Mesenchymal stem cell (in vitro differentiated cells and primary cell): ENCODE data around the gene SYT7.
A peak's percentile ranks its signal among the peaks of the same experiment; 100 is the strongest.

ENCODE experiments used
- DNase-seq: peaks from one replicate; pipeline ENCODE4 v3.0.0-alpha.2; 2013
- H2AFZ ChIP-seq: one replicate; pipeline ENCODE4 v1.6.1; 2013; ENCODE audit warnings: low read depth, mild to moderate bottlenecking, control low read depth, inconsistent platforms, low read length, moderate library complexity
- H2AK5ac ChIP-seq: 2 replicates; pipeline ENCODE4 v1.6.1; 2013; ENCODE audit warnings: low read length, moderate library complexity, mild to moderate bottlenecking, inconsistent platforms; ENCODE audit not compliant: severe bottlenecking
- H2BK120ac ChIP-seq: one replicate; pipeline ENCODE4 v1.6.1; 2013; ENCODE audit warnings: low read depth, mild to moderate bottlenecking, inconsistent platforms, low read length, moderate library complexity
- H2BK12ac ChIP-seq, 2 experiments: one replicate each; pipeline ENCODE4 v1.6.1; 2013; ENCODE audit warnings: inconsistent platforms in 2 of 2, low read length in 2 of 2, mild to moderate bottlenecking in 2 of 2, moderate library complexity in 2 of 2, control low read depth in 1 of 2
- H2BK15ac ChIP-seq: one replicate; pipeline ENCODE4 v1.6.1; 2013; ENCODE audit warnings: mild to moderate bottlenecking, low read depth, inconsistent platforms; ENCODE audit not compliant: poor library complexity, severe bottlenecking
- H2BK5ac ChIP-seq: 2 replicates; pipeline ENCODE4 v1.6.1; 2013; ENCODE audit warnings: low read depth, mild to moderate bottlenecking, low read length, control low read depth, inconsistent platforms; ENCODE audit not compliant: poor library complexity, severe bottlenecking
- H3K14ac ChIP-seq, 2 experiments: one replicate each; pipeline ENCODE4 v1.6.1; 2013; ENCODE audit warnings: inconsistent platforms in 2 of 2, low read length in 2 of 2, control low read depth in 1 of 2, mild to moderate bottlenecking in 1 of 2, moderate library complexity in 1 of 2
- H3K18ac ChIP-seq, 2 experiments: one replicate each; pipeline ENCODE4 v1.6.1; 2013; ENCODE audit warnings: inconsistent platforms in 2 of 2, low read length in 2 of 2, control low read depth in 1 of 2, low read depth in 1 of 2, mild to moderate bottlenecking in 1 of 2
- H3K23ac ChIP-seq, 2 experiments: one replicate each; pipeline ENCODE4 v1.6.1; 2013; ENCODE audit warnings: inconsistent platforms in 2 of 2, low read length in 2 of 2, mild to moderate bottlenecking in 2 of 2, moderate library complexity in 2 of 2, control low read depth in 1 of 2
- H3K27ac ChIP-seq: 2 replicates; pipeline ENCODE4 v1.5.1; 2013; ENCODE audit warnings: mild to moderate bottlenecking, moderate library complexity, low read length, control low read depth, inconsistent platforms; ENCODE audit not compliant: poor library complexity, severe bottlenecking
- H3K27me3 ChIP-seq, 2 experiments: 2 replicates each; pipeline versions ENCODE4 v1.6.1 to v1.7.0; 2013; ENCODE audit warnings: low read length in 2 of 2, mild to moderate bottlenecking in 2 of 2, moderate library complexity in 2 of 2, control low read depth in 1 of 2, inconsistent platforms in 1 of 2; ENCODE audit not compliant: control insufficient read depth in 1 of 2, insufficient read depth in 1 of 2
- H3K36me3 ChIP-seq, 2 experiments: 2 replicates each; pipeline versions ENCODE4 v1.6.1 to v1.7.0; 2013; ENCODE audit warnings: low read length in 2 of 2, control low read depth in 1 of 2, inconsistent platforms in 1 of 2, low read depth in 1 of 2, mild to moderate bottlenecking in 1 of 2; ENCODE audit not compliant: insufficient read depth in 2 of 2, control insufficient read depth in 1 of 2
- H3K4ac ChIP-seq, 2 experiments: one replicate each; pipeline ENCODE4 v1.6.1; 2013; ENCODE audit warnings: inconsistent platforms in 2 of 2, low read length in 2 of 2, mild to moderate bottlenecking in 2 of 2, moderate library complexity in 2 of 2, control low read depth in 1 of 2, low read depth in 1 of 2
- H3K4me1 ChIP-seq: 2 replicates; pipeline ENCODE4 v1.6.1; 2013; ENCODE audit warnings: low read depth, low read length, control low read depth; ENCODE audit not compliant: control insufficient read depth, insufficient read depth
- H3K4me2 ChIP-seq: 2 replicates; pipeline ENCODE4 v1.6.1; 2013; ENCODE audit warnings: low read length, mild to moderate bottlenecking, inconsistent platforms; ENCODE audit not compliant: poor library complexity, severe bottlenecking
- H3K4me3 ChIP-seq, 2 experiments: 2 replicates each; pipeline versions ENCODE4 v1.5.1 to v1.7.0; 2013; ENCODE audit warnings: low read length in 2 of 2, mild to moderate bottlenecking in 2 of 2, control low read depth in 1 of 2, low read depth in 1 of 2; ENCODE audit not compliant: insufficient read depth in 1 of 2
- H3K79me1 ChIP-seq: replicated peaks from 2 replicates; pipeline ENCODE4 v1.6.1; 2013; ENCODE audit warnings: mild to moderate bottlenecking, control low read depth, low read length, inconsistent platforms; ENCODE audit not compliant: poor library complexity, severe bottlenecking
- H3K9ac ChIP-seq: 2 replicates; pipeline ENCODE4 v1.7.0; 2013; ENCODE audit warnings: mild to moderate bottlenecking, low read length, moderate library complexity
- H3K9me3 ChIP-seq: 2 replicates; pipeline ENCODE4 v1.7.0; 2013; ENCODE audit warnings: mild to moderate bottlenecking, low read length; ENCODE audit not compliant: control insufficient read depth
- H4K8ac ChIP-seq: one replicate; pipeline ENCODE4 v1.6.1; 2013; ENCODE audit warnings: inconsistent platforms, mild to moderate bottlenecking, low read length, moderate library complexity
- H4K91ac ChIP-seq: one replicate; pipeline ENCODE4 v1.6.1; 2013; ENCODE audit warnings: mild to moderate bottlenecking, low read length, inconsistent platforms
- WGBS: methylation state at CpG from one replicate; pipeline ENCODE4 v1.1.7; 2013; ENCODE audit warnings: mixed read lengths; 5-methylcytosine and 5-hydroxymethylcytosine counted together

The SYT7 gene

DNA sequence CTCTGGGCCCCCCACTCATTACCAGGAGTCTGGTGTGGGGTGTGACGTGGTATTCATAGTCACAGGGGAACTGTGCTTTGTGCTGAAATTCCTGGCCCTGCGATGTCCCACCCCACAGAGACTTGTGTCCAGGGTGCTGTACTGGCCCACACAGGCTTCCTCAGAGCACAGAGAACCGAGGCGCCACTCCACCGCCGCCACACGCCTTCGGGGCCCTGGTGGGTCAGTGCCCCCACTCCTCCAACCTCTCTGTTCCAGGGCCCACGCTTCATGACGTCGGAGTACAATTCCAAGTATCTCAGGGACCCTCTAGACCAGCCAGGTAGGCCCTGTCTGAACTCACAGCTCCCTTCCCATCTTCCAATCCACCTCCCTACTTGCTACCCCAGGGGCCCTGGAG lies 95.8 kb downstream of the SYT7 start:
- no peak overlapping the region for H2AFZ ChIP-seq
- no peaks in the 10 kb centered on the region for H3K9me3 ChIP-seq
- H4K91ac ChIP-seq: no peak overlapping the region
- DNase-seq: no peak
- no peaks in the 10 kb centered on the region for H3K79me1 ChIP-seq
- H3K23ac ChIP-seq: no peak overlapping the region
- H3K4me2 ChIP-seq: no peak overlapping the region
- no peak overlapping the region for H2BK12ac ChIP-seq
- no peak overlapping the region for H4K8ac ChIP-seq
- H3K4me3 ChIP-seq: no peak overlapping the region
- no peak overlapping the region for H2BK15ac ChIP-seq
- no peak overlapping the region for H3K14ac ChIP-seq
- peaks cover 12% of the 10 kb centered on the region for H3K4me1 ChIP-seq
- no peak overlapping the region for H2BK5ac ChIP-seq
- 86% methylated on average over 11 of the region's 11 CpGs for WGBS
- peaks cover 52 to 75% of the 10 kb centered on the region in 2 experiments for H3K27me3 ChIP-seq
- H2BK120ac ChIP-seq: no peak overlapping the region
- no peak overlapping the region for H2AK5ac ChIP-seq
- H3K27ac ChIP-seq: no peak overlapping the region
- H3K36me3 ChIP-seq: no peaks in the 10 kb centered on the region
- H3K18ac ChIP-seq: no peak overlapping the region
- no peak overlapping the region for H3K9ac ChIP-seq
- no peak overlapping the region for H3K4ac ChIP-seq

DNA sequence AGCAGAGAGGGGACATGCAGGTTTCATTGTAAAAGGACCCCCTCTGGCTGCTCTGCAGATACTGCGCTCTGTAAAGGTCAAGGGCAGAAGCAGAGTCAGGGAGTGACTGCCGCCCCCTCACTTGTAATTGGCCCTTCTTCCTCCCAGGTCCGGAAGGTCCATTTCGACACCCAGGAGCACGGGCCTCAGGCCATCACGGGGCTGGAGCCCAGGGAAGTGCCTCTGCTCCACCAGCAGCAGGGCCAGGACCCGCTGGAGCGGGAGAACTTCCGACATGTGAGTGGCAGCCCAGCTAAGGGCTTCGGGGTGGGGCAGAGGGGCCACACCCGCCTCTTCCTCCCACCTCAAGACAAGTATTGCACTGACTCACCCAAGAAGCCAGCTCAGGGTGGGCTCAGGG lies 96.3 kb downstream of the SYT7 start:
- no peak overlapping the region for H3K14ac ChIP-seq
- H3K27me3 ChIP-seq: peaks cover 56 to 76% of the 10 kb centered on the region in 2 experiments
- H4K91ac ChIP-seq: no peak overlapping the region
- H3K23ac ChIP-seq: no peak overlapping the region
- H3K4me1 ChIP-seq: peaks cover 12% of the 10 kb centered on the region
- H2AK5ac ChIP-seq: no peak overlapping the region
- H3K4me3 ChIP-seq: no peak overlapping the region
- H3K27ac ChIP-seq: no peak overlapping the region
- WGBS: 65% methylated on average over 8 of the region's 11 CpGs
- H3K36me3 ChIP-seq: no peaks in the 10 kb centered on the region
- no peak overlapping the region for H2BK5ac ChIP-seq
- H3K4ac ChIP-seq: no peak overlapping the region
- H2BK120ac ChIP-seq: no peak overlapping the region
- H3K79me1 ChIP-seq: no peaks in the 10 kb centered on the region
- no peak overlapping the region for H2BK12ac ChIP-seq
- H3K18ac ChIP-seq: no peak overlapping the region
- H3K9ac ChIP-seq: no peak overlapping the region
- no peak overlapping the region for H3K4me2 ChIP-seq
- H2AFZ ChIP-seq: no peak overlapping the region
- no peak for DNase-seq
- no peaks in the 10 kb centered on the region for H3K9me3 ChIP-seq
- no peak overlapping the region for H2BK15ac ChIP-seq
- no peak overlapping the region for H4K8ac ChIP-seq

DNA sequence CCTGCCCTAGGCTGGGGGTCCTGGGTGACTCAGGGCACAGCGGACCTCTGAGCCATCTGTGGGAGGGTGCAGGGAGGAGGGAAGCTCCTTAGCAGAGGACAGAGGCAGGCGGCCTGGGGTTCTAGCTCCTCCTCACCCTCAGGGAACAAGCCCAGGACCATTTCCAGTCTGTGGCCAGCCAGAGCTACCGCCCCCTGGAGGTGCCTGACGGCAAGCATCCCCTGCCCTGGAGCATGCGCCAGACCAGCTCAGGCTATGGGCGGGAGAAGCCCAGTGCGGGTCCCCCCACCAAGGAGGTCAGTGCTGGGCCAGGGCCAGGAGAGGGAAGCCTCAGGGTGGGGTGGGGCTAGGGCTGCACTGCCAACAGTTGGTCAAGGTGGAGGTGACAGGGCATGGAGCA lies 98.4 kb downstream of the SYT7 start:
- Histone ChIP-seq H3K18ac (no peak overlapping the region), H4K8ac (no peak overlapping the region), H3K4me2 (no peak overlapping the region), H2BK120ac (no peak overlapping the region), H4K91ac (no peak overlapping the region), H3K14ac (no peak overlapping the region), H2AFZ (no peak overlapping the region), H3K27me3 (peaks cover 65 to 75% of the 10 kb centered on the region in 2 experiments), H3K79me1 (no peaks in the 10 kb centered on the region), H2BK12ac (no peak overlapping the region), H2AK5ac (no peak overlapping the region), H3K4me1 (peaks cover 4% of the 10 kb centered on the region), H2BK15ac (no peak overlapping the region), H3K9ac (no peak overlapping the region), H3K36me3 (no peaks in the 10 kb centered on the region), H3K4me3 (no peak overlapping the region), H3K4ac (no peak overlapping the region), H2BK5ac (no peak overlapping the region), H3K9me3 (no peaks in the 10 kb centered on the region), H3K27ac (no peak overlapping the region), H3K23ac (peak overlapping the region in 1 of 2 experiments; percentile 29)
- no peak for DNase-seq
- 51% methylated on average over 6 of the region's 7 CpGs for WGBS

DNA sequence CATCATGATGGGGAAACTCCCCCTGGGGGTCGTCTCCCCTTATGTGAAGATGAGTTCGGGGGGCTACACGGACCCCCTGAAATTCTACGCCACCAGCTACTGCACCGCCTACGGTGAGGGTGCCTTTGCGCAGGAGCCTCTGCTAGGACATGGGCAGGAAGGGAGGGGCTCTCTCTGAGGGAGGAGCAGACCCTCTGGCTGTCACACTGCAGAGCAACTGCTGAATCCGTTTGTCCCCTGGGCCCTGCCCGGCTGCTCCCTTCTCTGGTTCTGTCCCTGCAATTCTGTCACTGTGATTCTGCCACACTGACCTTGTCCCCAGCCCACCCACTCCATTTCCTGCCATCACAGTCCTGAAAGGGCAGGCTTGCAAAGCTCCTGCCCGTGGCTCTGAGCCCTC lies 99.1 kb downstream of the SYT7 start:
- DNase-seq: no peak
- Histone ChIP-seq H3K27me3 (peaks cover 64 to 69% of the 10 kb centered on the region in 2 experiments), H2BK12ac (no peak overlapping the region), H3K9ac (no peak overlapping the region), H3K23ac (peak overlapping the region in 1 of 2 experiments; percentile 14), H3K9me3 (no peaks in the 10 kb centered on the region), H2AFZ (no peak overlapping the region), H3K18ac (no peak overlapping the region), H3K36me3 (no peaks in the 10 kb centered on the region), H4K91ac (no peak overlapping the region), H2BK5ac (no peak overlapping the region), H3K27ac (no peak overlapping the region), H3K14ac (no peak overlapping the region), H4K8ac (no peak overlapping the region), H3K4ac (no peak overlapping the region), H2AK5ac (no peak overlapping the region), H3K4me1 (peaks cover 4% of the 10 kb centered on the region), H2BK15ac (no peak overlapping the region), H2BK120ac (no peak overlapping the region), H3K4me2 (no peak overlapping the region), H3K4me3 (no peak overlapping the region), H3K79me1 (no peaks in the 10 kb centered on the region)
- 44% methylated on average over 10 of the region's 10 CpGs for WGBS
